GM21515 (cell line): Measurements from ENCODE around the gene HEXD.
A peak's percentile ranks its signal among the peaks of the same experiment; 100 is the strongest.
"Not testable (repeated sequence)": the region's sequence is repeated elsewhere in the genome, so short reads cannot be mapped to it uniquely, and the experiment has no call there.

ENCODE experiments used
- ATAC-seq: cut with Tn5 transposase; IDR thresholded peaks from one replicate; pipeline ENCODE4 v1.9.1; 2021; ENCODE audit not compliant: unreplicated experiment

Gene HEXD

DNA sequence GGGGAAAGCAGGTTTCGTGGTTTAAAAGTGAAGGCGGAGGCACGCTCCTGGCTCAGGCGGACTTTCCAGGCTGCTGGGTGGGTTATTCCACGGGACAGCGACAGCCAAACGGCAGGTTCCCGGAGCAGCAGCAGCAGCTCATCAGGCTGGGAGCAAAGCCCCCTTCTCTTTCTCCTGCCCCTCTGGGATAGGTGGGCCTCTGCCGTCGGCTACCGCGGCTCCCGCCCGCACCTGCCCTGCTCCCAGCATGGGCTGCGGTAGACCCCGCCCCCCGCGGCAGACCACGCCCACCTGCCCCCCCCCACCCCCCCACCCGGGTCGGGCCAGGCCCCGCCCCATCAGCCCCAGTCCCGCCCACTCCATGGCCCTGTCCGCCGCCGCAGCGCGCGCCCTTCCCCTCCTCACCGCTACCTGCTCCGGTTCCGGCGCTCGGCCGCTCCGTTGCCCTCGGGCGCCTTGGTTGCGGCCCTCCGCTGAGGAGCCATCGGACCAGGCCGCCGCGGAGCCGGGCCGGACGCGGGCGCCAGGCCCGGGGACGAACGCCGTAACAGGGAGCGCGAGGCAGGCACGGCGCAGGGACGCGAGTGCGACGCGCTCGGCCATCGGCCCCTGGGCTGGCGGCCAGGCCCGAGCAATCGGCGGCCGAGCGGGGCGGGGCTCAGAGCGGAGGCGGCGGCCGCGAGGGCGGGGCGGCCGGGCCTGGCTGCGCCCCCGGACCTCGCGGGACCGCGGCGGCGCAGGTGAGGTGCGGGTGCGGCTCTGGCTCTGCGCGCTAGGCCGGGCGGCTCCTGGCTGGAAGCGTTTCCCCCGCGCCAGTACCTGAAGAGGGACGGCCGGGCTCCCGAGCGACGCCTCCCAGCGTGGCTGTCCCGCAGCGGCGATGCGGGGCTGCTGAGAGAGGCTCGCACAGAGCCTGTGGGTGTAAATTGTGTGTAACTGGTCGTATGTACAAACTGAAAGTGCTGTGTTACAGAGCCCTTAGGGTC is at the start of gene HEXD, which contains the start of gene OGFOD3:
Gene HEXD, plus strand, starts transcription at position 347 of the 986 bp plus-strand sequence. CDS start 1,453 bp downstream, outside the sequence.
Gene OGFOD3, minus strand, starts transcription at position 586 of the 986 bp plus-strand sequence. Its CDS starts 101 bp downstream, at position 485.
- ATAC-seq, result peak; percentile 86

DNA sequence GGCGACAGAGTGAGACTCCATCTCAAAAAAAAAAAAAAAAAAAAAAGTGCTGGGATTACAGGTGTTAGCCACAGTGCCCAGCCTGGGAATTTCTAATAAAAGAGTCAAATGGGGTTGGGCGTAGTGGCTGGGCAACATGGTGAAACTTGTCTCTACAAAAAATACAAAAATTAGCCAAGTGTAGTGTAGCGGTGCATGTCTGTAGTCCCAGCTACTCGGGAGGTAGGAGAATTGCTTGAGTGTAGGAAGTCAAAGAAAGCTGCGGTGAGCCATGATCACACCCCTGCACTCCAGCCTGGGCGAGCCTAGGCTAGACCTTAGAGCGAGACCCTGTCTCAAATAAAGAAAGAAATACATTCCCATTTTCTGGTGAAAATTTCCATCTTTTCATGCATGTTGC is 48.9 kb upstream of the HEXD start:
- no peak for ATAC-seq

DNA sequence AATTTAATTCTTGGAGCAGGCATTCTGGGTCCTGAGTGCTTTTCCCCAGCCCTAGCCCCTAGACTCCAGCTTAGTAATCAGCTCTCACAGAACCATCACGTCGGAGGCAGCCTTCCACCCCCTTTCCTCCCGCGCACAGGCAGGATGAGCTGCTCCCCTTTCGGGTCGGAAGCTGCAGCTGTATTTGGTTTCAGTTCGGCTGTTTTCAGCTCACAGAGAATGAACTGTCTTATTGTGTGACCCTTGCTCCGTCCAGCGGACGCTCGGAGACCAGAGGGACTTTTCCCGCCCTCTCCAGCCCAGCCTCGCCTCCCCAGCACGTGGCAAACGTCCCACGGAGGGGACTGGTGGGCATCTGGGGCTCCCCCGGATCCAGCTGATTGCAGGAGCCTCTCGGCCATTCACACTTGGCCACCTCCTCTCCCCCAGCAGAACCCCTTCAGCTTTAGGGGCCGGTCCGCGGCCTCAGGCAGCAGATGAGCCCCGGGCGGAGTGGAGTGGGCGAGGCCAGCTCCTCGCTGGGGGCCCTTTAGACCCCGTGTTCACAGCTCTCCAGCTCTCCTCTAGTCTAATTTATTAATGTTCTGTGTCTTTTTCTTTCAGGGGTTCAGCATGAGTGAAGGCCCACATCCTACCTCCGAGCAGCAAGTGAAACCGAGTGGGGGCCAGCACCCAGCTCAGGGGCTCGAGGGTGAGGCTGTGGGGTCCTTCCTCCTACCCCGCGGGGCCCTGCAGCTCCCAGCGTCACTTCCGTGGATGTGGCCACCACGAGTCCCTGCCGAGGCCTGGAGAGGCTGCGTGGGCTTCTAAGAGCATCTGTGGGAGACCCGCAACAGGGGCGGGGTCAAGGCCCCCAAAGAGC is 47.4 kb upstream of the HEXD start:
- no peak for ATAC-seq

DNA sequence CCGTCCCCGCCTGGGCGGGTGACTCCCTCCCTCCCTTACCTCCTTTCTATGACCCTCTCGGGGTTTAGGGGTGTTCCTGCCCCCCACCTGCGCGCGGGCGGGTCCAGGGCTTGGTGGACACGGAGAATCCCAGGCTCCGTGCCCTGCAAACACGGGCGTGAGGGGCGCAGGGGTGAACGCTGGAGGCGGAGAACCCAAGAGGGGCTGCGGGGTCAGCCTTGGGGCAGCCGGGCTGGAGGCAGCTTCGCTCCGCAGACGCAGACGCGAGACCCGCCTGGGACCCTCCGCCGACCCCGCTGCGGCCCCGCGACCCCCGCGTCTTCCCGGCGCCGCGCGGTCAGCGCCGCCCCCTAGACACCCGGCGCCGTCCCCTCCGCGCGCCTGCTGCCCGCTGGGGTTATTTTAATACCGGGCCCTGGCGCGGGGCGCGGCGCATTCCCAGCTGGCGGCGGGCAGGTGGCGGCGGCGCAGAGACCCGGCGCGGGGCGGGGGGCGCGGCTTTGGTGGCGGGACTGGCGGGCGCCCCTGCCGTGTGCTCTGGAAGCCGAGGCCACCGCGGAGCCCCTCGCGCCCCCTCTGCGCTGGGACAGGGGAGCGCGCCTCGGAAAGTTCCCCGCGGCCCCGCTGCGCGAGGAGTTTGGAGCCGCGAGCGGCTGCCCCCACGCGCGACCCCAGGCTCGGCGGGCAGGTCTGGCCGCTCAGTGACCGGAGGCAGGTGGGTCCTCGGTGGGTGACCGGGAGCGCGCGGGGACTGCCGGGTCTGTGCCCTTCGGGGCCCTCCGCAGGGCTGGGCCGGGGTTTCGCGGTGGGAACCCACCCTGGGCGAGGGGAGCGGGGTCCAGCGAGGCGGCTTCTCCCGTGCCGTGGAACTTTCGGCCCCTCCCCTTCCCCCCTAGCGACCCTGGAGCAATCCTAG is 46.6 kb upstream of the HEXD start, which contains the start of gene UTS2R:
Gene UTS2R, plus strand, starts transcription at position 433 of the 916 bp plus-strand sequence. CDS start 2,560 bp downstream, outside the sequence.
- no peak for ATAC-seq

DNA sequence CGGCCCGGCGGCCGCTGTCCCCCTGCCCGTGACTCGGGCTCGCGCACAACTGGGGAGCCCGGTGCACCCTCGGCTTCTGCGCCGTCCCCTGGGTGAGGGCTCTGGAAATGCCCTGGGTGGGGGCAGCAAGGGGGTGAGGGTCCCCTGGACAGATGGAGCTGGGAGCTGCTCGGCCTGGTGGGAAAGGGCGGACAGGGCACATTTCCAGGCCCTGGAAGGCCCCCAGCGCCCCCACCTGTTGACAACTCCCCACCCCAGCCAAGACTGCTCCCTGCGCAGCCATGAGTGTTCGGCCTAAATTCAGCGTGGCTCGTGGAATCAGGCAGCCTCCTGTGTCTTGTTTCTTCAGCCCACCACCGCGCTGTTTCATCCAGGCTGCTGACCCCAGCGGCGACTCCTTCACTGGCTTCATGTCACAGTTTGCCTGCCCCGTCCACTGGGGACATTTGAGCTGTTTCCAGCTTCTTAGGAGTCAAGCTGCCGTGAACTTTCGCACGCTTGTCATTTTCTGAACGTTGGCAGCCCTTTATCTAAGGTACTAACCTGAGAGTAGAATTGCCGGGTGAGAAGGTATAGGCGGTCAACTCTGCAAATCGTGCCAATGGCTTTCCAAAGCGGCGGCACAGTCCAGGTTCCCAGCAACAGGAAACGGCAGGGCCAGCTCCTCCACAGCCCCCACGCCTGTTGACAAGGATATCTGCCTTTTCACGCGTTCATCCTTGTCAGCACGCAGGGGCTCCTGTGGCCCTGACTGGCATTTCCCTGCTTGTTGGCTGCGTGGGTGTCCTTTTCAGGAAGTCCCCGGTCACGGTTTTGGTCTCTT is 45.7 kb upstream of the HEXD start:
- ATAC-seq, result no peak

DNA sequence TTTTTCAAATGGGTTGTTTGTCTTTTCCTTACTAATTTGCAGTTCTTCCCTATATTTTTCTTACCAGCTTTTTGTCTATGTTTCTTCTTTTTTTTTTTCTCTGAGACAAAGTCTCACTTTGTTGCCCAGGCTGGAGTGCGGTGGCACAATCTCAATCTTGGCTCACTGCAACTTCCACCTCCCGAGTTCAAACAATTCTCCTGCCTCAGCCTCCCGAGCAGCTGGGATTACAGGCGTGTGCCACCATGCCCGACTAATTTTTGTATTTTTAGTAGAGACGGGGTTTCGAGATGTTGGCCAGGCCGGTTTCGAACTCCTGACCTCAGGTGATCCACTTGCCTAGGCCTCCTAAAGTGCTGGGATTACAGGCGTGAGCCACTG is 45.1 kb upstream of the HEXD start:
- not testable (repeated sequence) for ATAC-seq

DNA sequence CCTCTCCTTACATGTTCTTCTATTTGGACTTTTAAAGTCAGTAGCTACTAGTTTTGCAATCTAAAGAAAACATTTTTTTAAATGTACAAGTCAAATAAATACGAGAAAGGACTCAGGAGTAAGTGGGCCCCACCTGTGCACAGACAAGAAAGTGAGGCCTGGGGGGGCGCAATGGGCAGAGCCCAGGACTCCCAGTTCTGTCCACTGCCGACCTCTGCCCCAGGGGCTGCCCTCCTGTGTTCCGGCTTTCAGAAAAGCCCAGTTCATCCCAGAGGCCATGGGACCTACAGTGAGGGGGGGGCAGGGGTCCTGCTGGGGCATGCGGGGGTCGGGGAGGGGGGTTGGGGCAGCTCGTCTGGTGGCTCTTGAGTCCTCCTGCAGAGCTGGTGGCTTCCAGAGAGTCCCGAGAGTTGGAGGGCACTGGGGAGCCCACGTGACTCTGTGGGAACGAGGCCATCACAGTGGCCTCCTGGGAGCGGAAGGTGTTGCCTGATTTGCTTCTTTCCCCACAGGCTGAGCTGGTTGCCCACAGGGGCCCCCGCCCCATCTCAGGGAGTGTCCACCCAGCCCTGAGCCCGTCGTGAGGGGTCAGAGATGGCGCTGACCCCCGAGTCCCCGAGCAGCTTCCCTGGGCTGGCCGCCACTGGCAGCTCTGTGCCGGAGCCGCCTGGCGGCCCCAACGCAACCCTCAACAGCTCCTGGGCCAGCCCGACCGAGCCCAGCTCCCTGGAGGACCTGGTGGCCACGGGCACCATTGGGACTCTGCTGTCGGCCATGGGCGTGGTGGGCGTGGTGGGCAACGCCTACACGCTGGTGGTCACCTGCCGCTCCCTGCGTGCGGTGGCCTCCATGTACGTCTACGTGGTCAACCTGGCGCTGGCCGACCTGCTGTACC is 44.2 kb upstream of the HEXD start:
- no peak for ATAC-seq

DNA sequence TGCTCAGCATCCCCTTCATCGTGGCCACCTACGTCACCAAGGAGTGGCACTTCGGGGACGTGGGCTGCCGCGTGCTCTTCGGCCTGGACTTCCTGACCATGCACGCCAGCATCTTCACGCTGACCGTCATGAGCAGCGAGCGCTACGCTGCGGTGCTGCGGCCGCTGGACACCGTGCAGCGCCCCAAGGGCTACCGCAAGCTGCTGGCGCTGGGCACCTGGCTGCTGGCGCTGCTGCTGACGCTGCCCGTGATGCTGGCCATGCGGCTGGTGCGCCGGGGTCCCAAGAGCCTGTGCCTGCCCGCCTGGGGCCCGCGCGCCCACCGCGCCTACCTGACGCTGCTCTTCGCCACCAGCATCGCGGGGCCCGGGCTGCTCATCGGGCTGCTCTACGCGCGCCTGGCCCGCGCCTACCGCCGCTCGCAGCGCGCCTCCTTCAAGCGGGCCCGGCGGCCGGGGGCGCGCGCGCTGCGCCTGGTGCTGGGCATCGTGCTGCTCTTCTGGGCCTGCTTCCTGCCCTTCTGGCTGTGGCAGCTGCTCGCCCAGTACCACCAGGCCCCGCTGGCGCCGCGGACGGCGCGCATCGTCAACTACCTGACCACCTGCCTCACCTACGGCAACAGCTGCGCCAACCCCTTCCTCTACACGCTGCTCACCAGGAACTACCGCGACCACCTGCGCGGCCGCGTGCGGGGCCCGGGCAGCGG is 43.4 kb upstream of the HEXD start:
- no peak for ATAC-seq

DNA sequence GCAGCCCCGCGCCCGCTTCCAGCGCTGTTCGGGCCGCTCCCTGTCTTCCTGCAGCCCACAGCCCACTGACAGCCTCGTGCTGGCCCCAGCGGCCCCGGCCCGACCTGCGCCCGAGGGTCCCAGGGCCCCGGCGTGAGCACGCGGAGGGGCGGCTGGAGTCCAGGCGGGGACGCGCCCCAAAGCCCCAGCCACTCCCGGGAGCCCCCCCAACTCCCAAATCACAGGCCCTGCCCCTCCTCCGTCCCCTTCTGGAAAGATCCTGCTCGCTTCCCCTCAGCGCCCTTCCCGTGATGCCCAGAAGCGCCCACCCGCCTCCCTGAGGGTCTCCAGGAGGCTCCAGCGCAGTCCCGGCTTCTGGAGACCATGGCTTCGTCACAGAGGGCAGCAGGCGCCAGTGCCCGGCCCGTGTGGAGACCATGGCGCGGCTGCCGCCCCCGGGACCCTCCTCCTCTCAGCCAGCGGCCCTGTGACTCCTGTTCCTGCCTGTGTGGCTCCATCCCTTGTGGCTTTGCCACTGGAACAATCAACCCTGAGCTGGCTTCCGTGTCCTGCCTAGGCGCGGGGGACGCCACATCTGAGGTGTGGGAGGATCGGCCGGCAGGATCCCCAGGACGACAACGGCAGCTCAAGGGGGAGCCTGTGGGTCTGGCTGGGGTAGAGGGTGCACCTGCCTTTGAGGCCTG is 42.6 kb upstream of the HEXD start:
- ATAC-seq, result no peak

DNA sequence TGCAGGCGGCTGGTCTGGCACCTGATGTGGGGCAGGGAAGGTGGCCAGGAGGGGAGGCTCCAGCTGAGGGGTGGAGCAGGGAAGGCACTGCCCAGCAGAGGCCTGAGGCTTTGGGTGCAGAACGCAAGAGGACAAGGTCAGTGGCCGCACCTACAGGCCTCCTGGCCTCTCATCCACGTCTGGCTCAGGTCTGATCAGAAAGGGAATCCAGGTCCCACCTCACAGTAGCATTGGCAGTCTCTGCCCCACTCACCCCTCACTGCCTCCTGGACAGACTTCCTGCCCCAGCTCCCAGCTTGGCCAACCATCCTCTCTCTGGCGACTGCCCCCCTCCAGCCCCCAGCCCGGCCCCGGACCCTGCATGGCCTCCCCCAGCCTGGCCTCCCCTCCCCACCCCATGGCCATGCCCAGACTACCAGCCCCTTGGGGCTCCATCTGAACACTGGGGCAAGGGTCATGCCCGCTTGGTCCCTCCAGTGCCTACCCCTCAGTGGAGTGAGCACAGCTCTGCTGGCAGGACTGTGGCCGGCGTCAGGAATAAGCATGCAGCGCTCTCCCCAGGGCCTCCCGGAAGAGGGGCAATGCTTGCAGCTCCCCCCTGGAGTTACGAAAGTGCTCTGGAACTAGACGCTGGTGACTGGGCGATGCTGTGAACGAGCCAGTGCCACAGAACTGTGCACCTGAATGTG is 42.0 kb upstream of the HEXD start:
- ATAC-seq, result no peak

DNA sequence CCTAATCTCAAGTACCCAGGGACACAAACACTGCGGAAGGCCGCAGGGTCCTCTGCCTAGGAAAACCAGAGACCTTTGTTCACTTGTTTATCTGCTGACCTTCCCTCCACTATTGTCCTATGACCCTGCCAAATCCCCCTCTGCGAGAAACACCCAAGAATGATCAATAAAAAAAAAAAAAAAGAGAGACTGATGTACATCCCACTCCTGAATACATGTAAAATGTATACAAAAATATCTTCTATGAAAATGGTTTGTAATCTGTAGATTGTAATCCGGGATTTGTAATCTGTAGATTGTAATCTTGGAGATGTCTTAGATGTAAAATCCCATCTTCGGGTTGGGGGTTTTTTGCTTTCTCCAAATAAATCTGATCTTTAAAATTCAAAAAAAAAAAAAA is 40.9 kb upstream of the HEXD start:
- ATAC-seq, result not testable (repeated sequence)

DNA sequence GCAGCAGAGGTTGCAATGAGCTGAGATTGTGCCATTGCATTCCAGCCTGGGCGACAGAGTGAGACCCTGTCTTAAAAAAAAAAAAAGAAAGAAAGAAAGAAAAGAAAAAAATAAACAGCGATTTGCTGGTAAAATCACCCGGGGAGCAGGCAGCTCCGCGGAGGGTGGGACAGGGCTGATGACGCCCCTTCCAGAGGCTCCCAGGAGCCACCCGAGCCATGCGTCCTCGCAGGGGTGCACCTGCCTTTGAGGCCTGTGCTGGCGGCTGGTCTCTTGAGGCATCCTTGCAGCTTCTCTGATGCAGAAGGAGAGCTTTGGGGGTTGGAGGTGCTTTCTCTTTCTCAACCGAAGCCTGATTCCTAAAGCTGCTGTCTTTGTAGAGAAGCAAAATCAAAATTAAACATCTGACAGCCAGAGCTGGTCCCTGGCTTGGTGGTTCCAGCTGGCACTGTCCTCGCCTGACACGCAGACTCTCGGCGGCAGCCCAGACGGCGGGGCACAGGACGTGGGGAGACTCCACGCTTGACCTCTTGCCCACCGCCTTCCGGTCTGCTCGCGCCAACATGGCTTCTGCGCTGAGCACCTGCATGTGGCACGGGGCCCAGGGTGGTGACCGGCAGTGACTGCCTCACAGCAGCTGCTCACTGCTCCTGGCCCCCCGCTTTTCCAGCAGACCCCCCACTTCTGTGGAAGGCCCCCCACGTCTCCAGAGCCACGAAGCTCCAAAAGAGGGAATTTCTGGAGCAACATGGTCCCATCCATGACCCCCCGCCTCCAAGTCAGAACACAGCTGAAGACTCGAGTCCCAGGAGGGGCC is 40.0 kb upstream of the HEXD start:
- no peak for ATAC-seq

DNA sequence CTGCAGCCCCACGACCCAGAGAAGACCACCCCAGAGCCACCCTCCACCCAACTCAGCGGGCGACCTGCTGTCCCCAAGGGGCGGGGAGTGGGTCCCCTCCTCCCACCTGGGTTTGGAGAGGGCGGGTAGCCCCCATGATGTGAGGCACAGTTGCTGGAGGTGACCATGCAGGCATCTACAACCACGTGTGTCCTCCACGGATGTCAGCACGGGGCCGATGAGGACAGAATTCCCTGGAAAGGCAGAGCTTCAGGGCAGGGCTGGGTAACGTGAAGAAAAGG is 39.5 kb upstream of the HEXD start:
- no peak for ATAC-seq

DNA sequence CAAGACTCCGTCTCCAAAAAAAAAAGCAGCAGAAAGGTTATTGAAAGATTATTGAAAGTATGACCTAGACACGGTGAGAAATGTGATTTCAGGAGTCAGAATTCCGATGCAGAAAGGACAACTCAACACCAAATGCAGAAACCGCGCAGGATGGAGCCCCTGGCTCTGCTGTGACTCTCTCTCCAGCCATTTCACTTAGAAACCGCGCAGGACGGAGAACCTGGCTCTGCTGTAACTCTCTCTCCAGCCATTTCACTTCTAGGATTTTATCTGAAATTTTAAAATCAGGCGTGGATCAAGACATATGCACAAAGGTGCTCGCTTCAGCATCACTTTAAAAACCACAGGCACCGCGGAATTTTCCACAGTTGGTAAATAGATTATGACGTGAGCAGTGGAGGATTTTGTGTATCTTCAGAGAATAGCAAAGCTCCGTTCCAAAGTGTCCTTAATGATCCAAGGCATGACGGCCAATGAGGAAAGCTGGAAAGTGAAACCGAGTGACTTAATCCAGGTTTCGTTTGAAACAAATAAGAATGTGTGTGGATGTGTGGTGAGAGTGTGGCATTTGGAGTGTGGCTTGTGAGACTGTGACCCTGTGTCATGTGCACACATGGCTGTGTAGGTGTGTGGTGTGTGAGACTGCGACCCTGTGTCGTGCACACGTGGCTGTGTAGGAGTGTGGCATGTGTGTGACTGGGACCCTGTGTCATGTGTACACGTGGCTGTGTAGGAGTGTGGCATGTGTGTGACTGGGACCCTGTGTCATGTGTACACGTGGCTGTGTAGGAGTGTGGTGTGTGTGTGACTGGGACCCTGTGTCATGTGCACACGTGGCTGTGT is 37.1 kb upstream of the HEXD start:
- ATAC-seq, result no peak

DNA sequence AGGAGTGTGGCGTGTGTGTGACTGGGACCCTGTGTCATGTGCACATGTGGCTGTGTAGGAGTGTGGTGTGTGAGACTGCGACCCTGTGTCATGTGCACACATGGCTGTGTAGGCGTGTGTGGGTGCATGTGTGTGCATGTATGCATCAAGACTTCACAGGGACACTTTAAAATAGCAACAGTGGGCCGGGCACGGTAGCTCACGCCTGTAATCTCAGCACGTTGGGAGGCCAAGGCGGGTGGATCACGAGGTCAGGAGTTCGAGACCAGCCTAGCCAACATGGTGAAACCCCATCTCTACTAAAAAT is 36.5 kb upstream of the HEXD start:
- ATAC-seq, result not testable (repeated sequence)
